Trophoblast cell (in vitro differentiated cells and primary cell): ENCODE results near the gene CSE1L.
"Not testable (repeated sequence)": the region's sequence is repeated elsewhere in the genome, so short reads cannot be mapped to it uniquely, and the experiment has no call there.

ENCODE experiments used
- DNase-seq, 2 donors: peaks; one replicate each; pipeline ENCODE4 v3.0.0-alpha.2; 2016
- H2AFZ ChIP-seq: 2 replicates; pipeline ENCODE4 v1.6.1; 2013; ENCODE audit warnings: low read length, moderate library complexity, mild to moderate bottlenecking; ENCODE audit not compliant: insufficient read depth, poor library complexity
- H2AK5ac ChIP-seq: 2 replicates; pipeline ENCODE4 v1.6.1; 2013; ENCODE audit warnings: mild to moderate bottlenecking, low read length
- H2BK120ac ChIP-seq: 2 replicates; pipeline ENCODE4 v1.6.1; 2013; ENCODE audit warnings: low read length, mild to moderate bottlenecking, moderate library complexity; ENCODE audit not compliant: insufficient read depth, poor library complexity
- H2BK12ac ChIP-seq: 2 replicates; pipeline ENCODE4 v1.6.1; 2013; ENCODE audit warnings: mild to moderate bottlenecking, low read length, moderate library complexity
- H2BK5ac ChIP-seq: 2 replicates; pipeline ENCODE4 v1.6.1; 2013; ENCODE audit warnings: low read length, low read depth, moderate library complexity, mild to moderate bottlenecking; ENCODE audit not compliant: poor library complexity
- H3K14ac ChIP-seq: 2 replicates; pipeline ENCODE4 v1.6.1; 2013; ENCODE audit warnings: mild to moderate bottlenecking, low read length
- H3K18ac ChIP-seq: 2 replicates; pipeline ENCODE4 v1.6.1; 2013; ENCODE audit warnings: mild to moderate bottlenecking, low read length
- H3K23ac ChIP-seq: 2 replicates; pipeline ENCODE4 v1.6.1; 2013; ENCODE audit warnings: low read length
- H3K27ac ChIP-seq: 2 replicates; pipeline ENCODE4 v1.5.1; 2013; ENCODE audit warnings: low read depth, mild to moderate bottlenecking, inconsistent platforms, low read length, moderate library complexity
- H3K27me3 ChIP-seq: 2 replicates; pipeline ENCODE4 v1.6.1; 2013; ENCODE audit warnings: inconsistent platforms, mild to moderate bottlenecking, low read length, moderate library complexity; ENCODE audit not compliant: insufficient read depth
- H3K36me3 ChIP-seq, 2 experiments: 1 replicate in 1 of 2; 2 replicates in 1 of 2; pipeline ENCODE4 v1.6.1; 2013; ENCODE audit warnings: low read length in 2 of 2, mild to moderate bottlenecking in 2 of 2, moderate library complexity in 1 of 2; ENCODE audit not compliant: insufficient read depth in 2 of 2, control insufficient read depth in 1 of 2
- H3K4ac ChIP-seq: 2 replicates; pipeline ENCODE4 v1.6.1; 2013; ENCODE audit warnings: low read depth, mild to moderate bottlenecking, low read length, moderate library complexity
- H3K4me1 ChIP-seq, 2 experiments: 1 replicate in 1 of 2; 2 replicates in 1 of 2; pipeline ENCODE4 v1.6.1; 2013; ENCODE audit warnings: low read length in 2 of 2, mild to moderate bottlenecking in 2 of 2, moderate library complexity in 1 of 2; ENCODE audit not compliant: insufficient read depth in 2 of 2, control insufficient read depth in 1 of 2
- H3K4me2 ChIP-seq: 2 replicates; pipeline ENCODE4 v1.6.1; 2013; ENCODE audit warnings: inconsistent platforms, mild to moderate bottlenecking, low read length, moderate library complexity
- H3K4me3 ChIP-seq: 2 replicates; pipeline ENCODE4 v1.5.1; 2013; ENCODE audit warnings: mild to moderate bottlenecking, low read depth, low read length, inconsistent platforms
- H3K79me1 ChIP-seq: one replicate; pipeline ENCODE4 v1.6.1; 2013; ENCODE audit warnings: low read length
- H3K79me2 ChIP-seq: 2 replicates; pipeline ENCODE4 v1.6.1; 2013; ENCODE audit warnings: low read length, mild to moderate bottlenecking; ENCODE audit not compliant: control insufficient read depth, insufficient read depth, poor library complexity
- H3K9ac ChIP-seq: 2 replicates; pipeline ENCODE4 v1.6.1; 2013; ENCODE audit warnings: mild to moderate bottlenecking, low read length
- H3K9me3 ChIP-seq: 2 replicates; pipeline ENCODE4 v1.6.1; 2013; ENCODE audit warnings: low read depth, mild to moderate bottlenecking, control low read depth, inconsistent platforms, low read length; ENCODE audit not compliant: insufficient read depth
- H4K12ac ChIP-seq: 2 replicates; pipeline ENCODE4 v1.6.1; 2013; ENCODE audit warnings: low read depth, mild to moderate bottlenecking, low read length, moderate library complexity
- H4K8ac ChIP-seq: 2 replicates; pipeline ENCODE4 v1.6.1; 2013; ENCODE audit warnings: low read depth, mild to moderate bottlenecking, low read length, moderate library complexity
- H4K91ac ChIP-seq: one replicate; pipeline ENCODE4 v1.6.1; 2013; ENCODE audit warnings: low read depth, mild to moderate bottlenecking, low read length, moderate library complexity
- WGBS: extraction: QIAGEN DNeasy Blood & Tissue Kit; methylation state at CpG from one replicate; pipeline ENCODE4 v1.1.7; 2013; ENCODE audit warnings: missing lambda C conversion rate; ENCODE audit not compliant: insufficient read length, insufficient coverage; ENCODE audit errors: extremely low coverage; 5-methylcytosine and 5-hydroxymethylcytosine counted together

The CSE1L gene

GRCh38 chr20:49099011-49099410 lies 52.9 kb downstream of the CSE1L start:
- Histone ChIP-seq H4K8ac (no peak overlapping the region), H2AFZ (no peak overlapping the region), H2BK5ac (no peak overlapping the region), H3K4me1 (no peaks in the 10 kb centered on the region), H3K9ac (no peak overlapping the region), H3K79me1 (no peaks in the 10 kb centered on the region), H3K4ac (peak overlapping the region; percentile 56), H3K23ac (no peak overlapping the region), H3K36me3 (peaks cover 38 to 57% of the 10 kb centered on the region in 2 experiments), H4K12ac (no peak overlapping the region), H2BK120ac (no peak overlapping the region), H3K14ac (no peak overlapping the region), H3K79me2 (no peaks in the 10 kb centered on the region), H3K4me2 (no peak overlapping the region), H2BK12ac (no peak overlapping the region), H3K27ac (no peak overlapping the region), H4K91ac (no peak overlapping the region), H3K4me3 (no peak overlapping the region), H3K18ac (peak overlapping the region; percentile 52), H3K27me3 (no peaks in the 10 kb centered on the region), H3K9me3 (no peaks in the 10 kb centered on the region), H2AK5ac (no peak overlapping the region)
- no peak for DNase-seq
- no CpG with 5 or more reads among the region's 3 CpGs for WGBS

GRCh38 chr20:49100292-49100691 lies 54.2 kb downstream of the CSE1L start:
- H4K8ac ChIP-seq, H3K14ac ChIP-seq, H3K4me1 ChIP-seq, H2AK5ac ChIP-seq, H2BK12ac ChIP-seq, H3K79me1 ChIP-seq, H2BK5ac ChIP-seq, H2AFZ ChIP-seq, H3K9me3 ChIP-seq, H3K18ac ChIP-seq, H4K91ac ChIP-seq, H3K4ac ChIP-seq, H4K12ac ChIP-seq, H3K9ac ChIP-seq, H3K4me2 ChIP-seq, H2BK120ac ChIP-seq, H3K27me3 ChIP-seq, H3K4me3 ChIP-seq, DNase-seq, H3K27ac ChIP-seq, H3K79me2 ChIP-seq, H3K23ac ChIP-seq: not testable (repeated sequence)
- peaks cover 43 to 59% of the 10 kb centered on the region in 2 experiments for H3K36me3 ChIP-seq
- no CpG with 5 or more reads among the region's 5 CpGs for WGBS

DNA sequence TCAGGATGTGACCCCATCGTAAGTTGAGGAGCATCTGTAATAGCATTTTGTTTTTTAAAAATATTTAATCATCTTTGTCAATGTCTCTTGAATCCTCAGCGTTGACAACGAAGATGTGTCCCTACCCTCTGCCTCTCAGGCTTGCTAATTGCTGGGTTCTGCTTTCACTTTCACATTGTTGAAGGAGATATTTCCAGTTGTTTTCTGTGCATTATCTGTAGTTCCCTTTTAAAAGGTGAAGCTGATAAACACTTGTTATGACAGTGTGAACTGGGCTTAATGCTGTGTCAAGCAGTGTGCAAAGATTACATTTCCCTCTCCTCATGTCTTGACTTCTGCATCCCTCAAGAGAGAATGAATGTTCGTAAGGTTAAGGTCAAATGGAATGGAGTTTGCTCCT lies 54.9 kb downstream of the CSE1L start:
- no peak overlapping the region for H4K91ac ChIP-seq
- no peak overlapping the region for H2AFZ ChIP-seq
- no peaks in the 10 kb centered on the region for H3K9me3 ChIP-seq
- H2AK5ac ChIP-seq = no peak overlapping the region
- H3K36me3 ChIP-seq = peaks cover 40 to 57% of the 10 kb centered on the region in 2 experiments
- H3K4me1 ChIP-seq = peaks cover 0 to 2% of the 10 kb centered on the region in 2 experiments
- H4K12ac ChIP-seq = no peak overlapping the region
- no peak overlapping the region for H3K4me2 ChIP-seq
- H4K8ac ChIP-seq = no peak overlapping the region
- no peak overlapping the region for H3K18ac ChIP-seq
- no peak overlapping the region for H3K27ac ChIP-seq
- no CpG with 5 or more reads among the region's 4 CpGs for WGBS
- H3K9ac ChIP-seq = no peak overlapping the region
- no peak overlapping the region for H2BK12ac ChIP-seq
- H3K4ac ChIP-seq = no peak overlapping the region
- no peak for DNase-seq
- no peak overlapping the region for H3K14ac ChIP-seq
- H3K27me3 ChIP-seq = no peaks in the 10 kb centered on the region
- no peaks in the 10 kb centered on the region for H3K79me2 ChIP-seq
- no peak overlapping the region for H2BK5ac ChIP-seq
- H2BK120ac ChIP-seq = no peak overlapping the region
- no peak overlapping the region for H3K23ac ChIP-seq
- no peaks in the 10 kb centered on the region for H3K79me1 ChIP-seq
- H3K4me3 ChIP-seq = no peak overlapping the region

GRCh38 chr20:49103019-49103418 lies 56.9 kb downstream of the CSE1L start:
- Histone ChIP-seq H2BK5ac (no peak overlapping the region), H2AK5ac (no peak overlapping the region), H3K9ac (no peak overlapping the region), H2AFZ (no peak overlapping the region), H4K8ac (no peak overlapping the region), H3K18ac (no peak overlapping the region), H2BK12ac (no peak overlapping the region), H4K12ac (no peak overlapping the region), H3K9me3 (no peaks in the 10 kb centered on the region), H3K27ac (no peak overlapping the region), H3K23ac (no peak overlapping the region), H4K91ac (no peak overlapping the region), H3K79me2 (no peaks in the 10 kb centered on the region), H3K14ac (no peak overlapping the region), H3K27me3 (no peaks in the 10 kb centered on the region), H3K4me2 (no peak overlapping the region), H3K4me1 (peaks cover 0 to 2% of the 10 kb centered on the region in 2 experiments), H3K4ac (no peak overlapping the region), H2BK120ac (no peak overlapping the region), H3K4me3 (no peak overlapping the region), H3K79me1 (no peaks in the 10 kb centered on the region), H3K36me3 (peaks cover 31 to 48% of the 10 kb centered on the region in 2 experiments)
- WGBS = no CpG with 5 or more reads among the region's 4 CpGs
- DNase-seq = no peak
